ENCODE data around the gene KLHL24.

DNA sequence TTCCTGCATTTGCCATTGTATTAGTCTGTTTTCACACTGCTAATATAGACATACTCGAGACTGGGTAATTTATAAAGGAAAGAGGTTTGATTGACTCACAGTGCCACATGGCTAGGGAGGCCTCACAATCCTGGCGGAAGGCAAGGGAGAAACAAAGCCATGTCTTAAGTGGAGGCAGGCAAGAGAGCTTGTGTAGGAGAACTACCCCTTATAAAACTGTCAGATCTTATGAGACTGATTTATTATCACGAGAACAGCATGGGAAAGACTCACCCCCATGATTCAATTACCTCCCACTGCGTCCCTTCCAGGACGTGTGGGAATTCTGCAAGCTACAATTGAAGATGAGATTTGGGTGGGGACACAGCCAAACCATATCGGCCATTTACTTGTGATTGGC lies 90.0 kb downstream of the KLHL24 start:
- TF ChIP-seq, protein P1, sequence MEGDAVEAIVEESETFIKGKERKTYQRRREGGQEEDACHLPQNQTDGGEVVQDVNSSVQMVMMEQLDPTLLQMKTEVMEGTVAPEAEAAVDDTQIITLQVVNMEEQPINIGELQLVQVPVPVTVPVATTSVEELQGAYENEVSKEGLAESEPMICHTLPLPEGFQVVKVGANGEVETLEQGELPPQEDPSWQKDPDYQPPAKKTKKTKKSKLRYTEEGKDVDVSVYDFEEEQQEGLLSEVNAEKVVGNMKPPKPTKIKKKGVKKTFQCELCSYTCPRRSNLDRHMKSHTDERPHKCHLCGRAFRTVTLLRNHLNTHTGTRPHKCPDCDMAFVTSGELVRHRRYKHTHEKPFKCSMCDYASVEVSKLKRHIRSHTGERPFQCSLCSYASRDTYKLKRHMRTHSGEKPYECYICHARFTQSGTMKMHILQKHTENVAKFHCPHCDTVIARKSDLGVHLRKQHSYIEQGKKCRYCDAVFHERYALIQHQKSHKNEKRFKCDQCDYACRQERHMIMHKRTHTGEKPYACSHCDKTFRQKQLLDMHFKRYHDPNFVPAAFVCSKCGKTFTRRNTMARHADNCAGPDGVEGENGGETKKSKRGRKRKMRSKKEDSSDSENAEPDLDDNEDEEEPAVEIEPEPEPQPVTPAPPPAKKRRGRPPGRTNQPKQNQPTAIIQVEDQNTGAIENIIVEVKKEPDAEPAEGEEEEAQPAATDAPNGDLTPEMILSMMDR (IDR thresholded peaks at IDR 0.05; ENCODE audit: low read depth, low read length) = no peak
- TF ChIP-seq POLR2A (IDR thresholded peaks at IDR 0.05; ENCODE audit: extremely low read depth, insufficient read length) (no peak), MAX (IDR thresholded peaks at IDR 0.05; ENCODE audit: low read depth, low read length) (no peak), MYC (IDR thresholded peaks at IDR 0.05; ENCODE audit: low read depth, low read length) (no peak)

Measured in NB4 (cell line).